HG03565 (cell line): Measurements from ENCODE around the gene TLCD3B.

Experiments
- ATAC-seq: cut with Tn5 transposase; IDR thresholded peaks from one replicate; pipeline ENCODE4 v1.9.1; 2021; ENCODE audit warnings: mild to moderate bottlenecking, moderate library complexity; ENCODE audit not compliant: unreplicated experiment

The TLCD3B gene, protein sequence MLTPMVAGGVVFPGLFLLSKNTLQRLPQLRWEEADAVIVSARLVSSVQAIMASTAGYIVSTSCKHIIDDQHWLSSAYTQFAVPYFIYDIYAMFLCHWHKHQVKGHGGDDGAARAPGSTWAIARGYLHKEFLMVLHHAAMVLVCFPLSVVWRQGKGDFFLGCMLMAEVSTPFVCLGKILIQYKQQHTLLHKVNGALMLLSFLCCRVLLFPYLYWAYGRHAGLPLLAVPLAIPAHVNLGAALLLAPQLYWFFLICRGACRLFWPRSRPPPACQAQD

GRCh38 chr16:30030841-30031413 is at the start of gene TLCD3B:
TSS of gene TLCD3B (minus strand) at chr16:30031271. CDS start at chr16:30030527, 744 bp downstream.
- ATAC-seq, result no peak

GRCh38 chr16:30079480-30079879 is 48.4 kb upstream of the TLCD3B start:
- ATAC-seq, result no peak

DNA sequence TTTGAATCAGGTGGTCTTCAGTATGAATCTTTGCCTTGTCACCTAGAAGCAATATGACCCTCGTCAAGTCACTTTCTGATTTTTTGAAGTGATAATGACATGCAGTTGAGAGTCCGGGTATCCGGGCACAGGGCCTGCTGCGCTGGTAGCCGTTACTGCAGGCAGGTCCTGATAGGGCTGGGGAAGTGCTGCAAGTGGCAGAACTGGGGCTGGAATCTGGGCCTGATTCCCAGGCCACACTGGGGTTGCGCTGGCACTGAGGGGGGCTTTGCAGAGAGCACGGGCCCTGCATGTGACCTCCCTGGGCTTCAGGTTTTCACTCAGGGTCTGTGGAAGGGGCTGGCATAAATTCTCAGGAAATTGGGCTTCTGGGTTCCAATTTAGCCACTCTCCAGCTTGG is 47.7 kb upstream of the TLCD3B start:
- no peak for ATAC-seq

DNA sequence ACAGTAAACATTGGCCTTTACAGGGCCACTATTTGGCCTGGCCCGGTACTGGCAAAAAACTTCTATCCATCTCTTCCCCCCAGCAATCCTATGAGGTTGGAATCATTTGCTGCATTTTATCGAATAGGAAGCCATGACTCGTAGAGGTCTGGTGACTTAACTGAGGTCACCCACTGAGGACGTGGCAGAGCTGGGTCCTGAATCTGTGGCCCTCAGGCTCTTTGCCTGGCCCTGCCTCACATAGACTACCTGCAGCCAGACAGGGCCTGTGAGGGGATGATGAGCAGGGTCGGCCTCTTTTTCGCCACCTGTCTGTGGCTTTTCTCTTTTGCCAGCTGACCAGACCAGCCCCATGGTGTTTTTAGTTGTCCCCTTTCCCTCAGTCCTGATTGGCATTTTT is 46.6 kb upstream of the TLCD3B start:
- ATAC-seq, result no peak

DNA sequence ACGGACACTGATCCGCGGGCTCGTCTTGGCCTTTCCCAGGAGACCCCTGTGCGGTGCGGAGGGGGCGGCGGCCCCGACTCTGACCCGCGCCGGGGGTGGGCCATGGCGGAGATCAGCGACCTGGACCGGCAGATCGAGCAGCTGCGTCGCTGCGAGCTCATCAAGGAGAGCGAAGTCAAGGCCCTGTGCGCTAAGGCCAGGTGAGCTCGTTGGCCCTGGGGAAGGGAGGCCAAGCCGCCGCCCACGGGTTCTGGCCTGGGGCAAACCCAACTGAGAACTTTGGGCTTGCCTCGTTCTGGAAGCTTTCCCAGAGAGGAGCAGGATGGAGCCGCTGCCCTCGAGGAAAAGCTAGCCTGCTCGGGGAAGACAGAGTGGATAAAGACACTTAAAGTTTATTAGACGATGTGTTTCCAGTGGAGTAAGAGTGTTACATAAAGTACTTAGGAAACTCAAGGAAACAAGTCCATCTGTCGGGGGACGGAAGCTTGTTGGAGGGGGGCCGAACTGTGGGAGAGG is 45.3 kb upstream of the TLCD3B start:
- ATAC-seq, result no peak

- ATAC-seq, result peak; percentile 57
These were observed 44.6 kb upstream of the TLCD3B start, which contains the start of gene PPP4C for GRCh38 chr16:30075503-30076275. TSS of gene PPP4C (plus strand) at chr16:30075994. CDS start at chr16:30076378, 384 bp downstream.

GRCh38 chr16:30070490-30070889 is 39.4 kb upstream of the TLCD3B start:
- ATAC-seq, result no peak

GRCh38 chr16:30069611-30070462 is 38.8 kb upstream of the TLCD3B start:
- no peak for ATAC-seq

DNA sequence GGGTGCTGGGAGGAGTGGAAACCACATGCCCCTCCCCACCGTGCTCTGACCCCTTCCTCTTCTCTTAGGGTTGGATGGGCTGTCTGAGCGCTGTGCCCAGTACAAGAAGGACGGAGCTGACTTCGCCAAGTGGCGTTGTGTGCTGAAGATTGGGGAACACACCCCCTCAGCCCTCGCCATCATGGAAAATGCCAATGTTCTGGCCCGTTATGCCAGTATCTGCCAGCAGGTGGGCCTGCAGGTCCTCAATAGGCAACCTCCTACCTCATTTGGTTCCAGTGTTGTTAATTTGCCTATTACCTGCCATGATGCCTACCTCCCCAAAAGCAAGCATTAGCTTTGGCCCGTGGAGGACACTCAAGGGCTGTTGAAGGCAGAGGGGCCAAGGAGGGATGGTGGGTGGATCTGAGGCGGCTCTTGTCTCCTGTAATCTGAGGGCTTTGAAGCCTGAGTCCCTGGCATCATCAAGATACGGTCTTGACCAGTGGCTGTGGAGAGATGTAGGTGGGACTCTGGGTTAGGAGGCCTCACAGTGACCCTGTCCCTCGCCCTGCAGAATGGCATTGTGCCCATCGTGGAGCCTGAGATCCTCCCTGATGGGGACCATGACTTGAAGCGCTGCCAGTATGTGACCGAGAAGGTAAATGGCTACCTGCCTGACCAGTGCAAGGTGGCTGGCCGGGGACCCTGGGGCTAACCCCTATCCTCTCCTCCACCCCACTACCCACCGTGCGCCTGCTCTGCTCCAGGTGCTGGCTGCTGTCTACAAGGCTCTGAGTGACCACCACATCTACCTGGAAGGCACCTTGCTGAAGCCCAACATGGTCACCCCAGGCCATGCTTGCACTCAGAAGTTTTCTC is 37.9 kb upstream of the TLCD3B start:
- ATAC-seq, result no peak

GRCh38 chr16:30068333-30068732 is 37.3 kb upstream of the TLCD3B start:
- ATAC-seq, result no peak

- ATAC-seq, result no peak
These were observed 36.5 kb upstream of the TLCD3B start for GRCh38 chr16:30067584-30067916.

GRCh38 chr16:30066761-30067583 is 35.9 kb upstream of the TLCD3B start:
- no peak for ATAC-seq

- ATAC-seq, result no peak
These were observed 35.1 kb upstream of the TLCD3B start for GRCh38 chr16:30065943-30066760.

DNA sequence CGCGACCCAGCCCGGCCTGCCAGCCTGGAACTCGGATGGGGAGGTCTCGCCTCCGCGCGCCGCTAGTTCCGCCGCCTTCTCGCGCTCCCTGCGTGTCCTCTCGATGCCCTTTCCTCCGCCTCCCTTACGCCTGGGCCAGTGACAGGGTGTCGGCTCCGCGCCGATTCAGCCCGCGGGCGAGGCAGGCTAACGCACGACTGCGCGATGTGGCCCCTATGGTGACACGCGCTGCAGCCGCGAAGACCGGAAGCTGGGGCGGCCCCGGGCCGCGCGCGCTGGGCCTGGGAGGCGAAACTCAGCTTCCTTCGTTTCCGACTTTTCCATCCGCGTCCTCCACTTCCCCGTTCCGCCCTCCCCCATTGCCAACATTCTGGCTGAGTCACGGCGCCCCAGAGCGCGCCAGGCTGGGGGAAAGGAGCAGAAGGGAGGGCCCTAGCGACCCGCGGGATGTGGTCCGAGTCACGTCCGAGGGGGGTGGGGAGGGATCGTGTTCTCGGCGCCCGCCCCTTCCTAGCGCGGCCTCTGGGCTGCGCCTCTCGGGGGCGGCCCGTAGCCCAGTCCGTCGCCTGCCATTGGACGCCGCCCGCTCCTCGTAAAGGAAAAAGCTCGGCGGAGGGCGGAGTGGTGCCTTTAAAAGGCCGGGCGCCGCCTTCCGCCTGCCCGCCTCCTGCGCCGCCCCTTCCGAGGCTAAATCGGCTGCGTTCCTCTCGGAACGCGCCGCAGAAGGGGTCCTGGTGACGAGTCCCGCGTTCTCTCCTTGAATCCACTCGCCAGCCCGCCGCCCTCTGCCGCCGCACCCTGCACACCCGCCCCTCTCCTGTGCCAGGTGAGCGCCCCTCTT is 34.3 kb upstream of the TLCD3B start, which contains the start of gene ALDOA:
Gene ALDOA (plus strand): TSS at position 659 of the 841 bp plus-strand sequence. CDS start 1,138 bp downstream, outside the sequence.
- ATAC-seq, result peak; percentile 60

DNA sequence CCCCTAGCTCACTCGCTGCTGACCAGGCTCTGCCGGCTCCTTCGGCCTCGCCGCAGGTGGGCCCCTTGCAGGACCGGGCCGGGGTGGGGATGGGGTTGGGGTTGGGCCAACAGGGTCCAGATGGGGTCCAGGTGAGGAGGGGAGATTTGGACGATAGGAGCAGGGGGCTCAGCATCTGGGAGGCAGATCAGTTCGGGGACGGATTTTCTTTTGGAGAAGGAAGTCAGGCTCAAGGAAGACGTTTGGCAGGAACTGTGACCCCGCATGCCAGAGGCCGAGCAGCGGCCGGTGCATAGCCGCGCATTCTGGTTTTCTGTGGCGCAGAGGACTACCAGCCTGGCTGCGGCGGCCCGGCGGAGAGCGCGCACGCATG is 33.6 kb upstream of the TLCD3B start:
- ATAC-seq, result no peak

DNA sequence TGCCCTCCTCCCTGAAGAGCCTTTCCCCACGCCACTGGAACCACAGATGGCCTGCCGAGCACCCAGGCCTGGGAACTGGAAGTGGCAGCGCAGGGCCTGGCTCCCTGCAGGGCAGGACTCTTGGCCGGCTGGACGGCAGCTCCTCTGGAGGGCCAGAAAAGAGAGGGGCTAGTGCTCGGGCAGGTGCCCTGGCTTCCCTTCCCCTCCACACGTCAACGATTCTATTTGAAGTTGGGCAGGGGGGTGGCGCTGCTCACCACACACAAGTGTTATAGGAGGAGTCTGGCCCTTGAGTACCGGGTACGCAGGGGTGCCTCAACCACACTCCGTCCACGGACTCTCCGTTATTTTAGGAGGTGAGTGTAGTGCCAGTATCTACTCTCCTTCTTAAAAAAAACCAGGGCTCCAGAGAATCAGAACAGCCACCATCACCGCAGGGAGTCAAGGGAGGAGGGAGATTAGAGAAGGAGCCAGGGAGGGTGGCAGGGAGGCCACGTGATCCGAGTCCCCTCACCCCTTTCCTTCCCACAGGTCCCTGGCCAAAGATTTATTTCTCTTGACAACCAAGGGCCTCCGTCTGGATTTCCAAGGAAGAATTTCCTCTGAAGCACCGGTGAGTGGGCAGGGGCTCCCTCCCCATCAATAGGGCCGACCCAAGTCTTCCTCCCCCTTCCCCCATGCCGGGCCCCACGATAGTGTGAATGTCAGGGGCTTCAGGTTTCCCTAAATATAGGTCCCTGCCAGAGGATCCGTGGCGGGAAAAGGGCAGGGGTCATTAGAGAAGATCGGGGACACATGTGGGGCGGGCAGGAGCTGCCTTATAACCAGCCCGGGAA is 33.0 kb upstream of the TLCD3B start:
- no peak for ATAC-seq
